ENCODE data around the gene PARP11.

PARP11 gene

DNA sequence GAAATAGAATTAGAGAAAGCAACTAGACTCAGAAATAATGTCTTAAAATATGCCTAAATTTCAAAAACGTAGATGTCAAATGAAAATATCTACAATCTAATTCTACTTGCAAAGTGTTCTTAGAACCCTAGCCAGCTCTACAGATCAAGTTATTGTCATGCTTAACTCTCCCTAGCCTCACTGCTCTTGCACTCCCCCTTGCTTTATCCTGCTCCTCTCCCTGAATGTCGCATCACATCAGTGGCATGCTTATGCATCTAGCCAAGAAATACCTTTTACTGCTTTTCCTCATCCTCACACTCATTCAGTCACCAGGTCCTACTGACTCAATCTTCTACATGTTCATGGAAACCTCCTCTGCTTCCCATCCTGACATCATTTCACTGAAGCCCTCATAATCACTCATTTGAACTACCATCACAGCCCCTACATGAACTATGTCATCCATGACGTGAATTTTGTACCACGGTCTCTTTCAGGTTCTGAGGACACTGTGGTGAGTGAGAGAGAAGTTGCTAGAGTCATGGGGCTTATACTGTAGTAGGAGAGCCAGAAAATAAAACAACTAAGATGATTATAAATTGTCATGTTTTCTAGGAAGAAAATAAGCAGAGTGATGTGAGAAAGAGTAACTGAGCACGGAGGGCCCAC lies 97.7 kb downstream of the PARP11 start:
- no peak for DNase-seq (ENCODE audit: low read depth in 2 of 3, low spot score in 2 of 3)

DNA sequence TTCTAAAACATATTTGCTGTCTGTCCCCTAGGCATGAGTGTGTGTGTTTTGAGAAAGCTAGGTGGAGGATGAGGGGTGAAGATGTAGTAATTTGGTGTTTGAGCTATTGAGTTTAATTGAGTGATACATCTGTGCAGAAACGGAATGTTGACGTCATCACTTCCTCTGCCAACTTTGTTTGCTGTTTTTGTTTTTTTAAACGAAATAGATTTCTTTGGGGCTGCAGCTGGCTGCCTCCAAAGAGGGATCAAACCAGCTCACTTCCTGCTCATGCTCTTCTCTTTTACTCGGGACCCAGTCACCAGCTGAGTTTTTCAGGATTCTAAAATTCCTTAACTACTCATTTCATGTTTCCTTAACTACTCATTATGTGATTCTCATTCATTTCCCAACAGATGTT lies 100.8 kb downstream of the PARP11 start:
- DNase-seq (ENCODE audit: low read depth in 2 of 3, low spot score in 2 of 3): no peak

DNA sequence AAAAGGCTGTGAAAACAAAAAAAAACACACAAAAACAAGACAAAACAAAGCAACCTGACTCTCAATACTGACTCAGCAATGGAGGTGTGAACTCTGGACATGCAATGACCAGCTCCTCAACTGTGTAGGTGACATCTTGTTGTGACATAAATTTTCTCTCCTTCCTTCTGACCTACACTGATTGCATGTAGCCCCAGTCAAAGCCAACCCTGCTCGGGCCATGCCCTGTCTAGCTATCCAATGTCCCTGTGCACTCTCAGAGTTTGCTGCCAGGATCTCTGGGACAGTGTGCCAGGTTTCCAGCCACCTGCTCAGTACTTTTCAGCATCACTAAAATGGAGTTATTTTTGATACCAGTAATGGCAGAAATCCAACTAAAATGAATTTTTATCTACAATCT lies 101.3 kb downstream of the PARP11 start:
- no peak for DNase-seq (ENCODE audit: low read depth in 2 of 3, low spot score in 2 of 3)

DNA sequence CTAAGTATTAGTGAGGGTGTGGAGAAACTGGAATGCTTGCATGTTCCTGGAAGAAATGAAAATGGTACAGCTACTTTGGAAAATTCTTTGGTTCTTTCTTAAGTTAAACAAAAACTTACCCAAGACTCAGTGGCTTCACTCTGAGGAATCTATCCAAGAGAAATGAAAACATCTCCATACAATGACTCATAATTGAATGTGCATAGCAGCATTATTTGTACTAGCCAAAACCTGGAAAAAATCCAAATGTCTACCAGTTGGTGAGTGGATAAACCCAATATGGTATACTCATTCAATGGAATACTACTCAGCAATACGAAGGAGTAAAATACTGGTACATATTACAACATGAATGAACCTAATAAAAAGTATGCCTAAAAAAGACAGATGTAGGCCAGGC lies 102.3 kb downstream of the PARP11 start:
- DNase-seq (ENCODE audit: low read depth in 2 of 3, low spot score in 2 of 3): no peak

GRCh38 chr12:3768911-3769447 lies 104.2 kb downstream of the PARP11 start:
- DNase-seq (ENCODE audit: low read depth in 2 of 3, low spot score in 2 of 3): no peak

- no peak for DNase-seq (ENCODE audit: low read depth in 2 of 3, low spot score in 2 of 3)
Measured at GRCh38 chr12:3761116-3761735, 112.0 kb downstream of the PARP11 start.

DNA sequence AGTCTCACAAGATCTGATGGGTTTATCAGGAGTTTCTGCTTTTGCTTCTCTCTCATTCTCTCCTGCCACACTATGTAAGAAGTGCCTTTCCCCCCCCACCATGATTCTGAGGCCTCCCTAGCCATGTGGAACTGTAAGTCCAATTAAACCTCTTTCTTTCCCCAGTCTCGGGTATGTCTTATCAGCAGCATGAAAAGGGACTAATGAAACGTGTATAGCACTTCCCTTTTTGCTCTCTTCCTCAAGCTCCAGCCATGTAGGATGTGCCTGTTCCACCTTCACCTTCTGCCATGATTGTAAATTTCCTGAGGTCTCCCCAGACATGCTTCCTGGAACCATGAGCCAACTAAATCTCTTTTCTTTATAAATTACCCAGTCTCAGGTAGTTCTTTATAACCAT lies 113.3 kb downstream of the PARP11 start:
- no peak for DNase-seq (ENCODE audit: low read depth in 2 of 3, low spot score in 2 of 3)

Measured in activated CD8-positive, alpha-beta memory T cell treated with anti-CD3 and anti-CD28 coated beads for 48 hours (primary cell).